Lower lobe of right lung (tissue), 1 donor: ENCODE data around the gene GNA12. TPM values are rescaled to one million over a fixed set of nuclear protein-coding genes. Genes with fewer than 3 reads are reported as not detected.

Experiments used
- total RNA-seq: library from RNA; stranded (reverse); fragmentation: NEBNext Ultra II Directional; extraction: Animal tissue kit (Norgen Biotek cat#: 25700); gene quantifications from one replicate; pipeline ENCODE4 v1.2.1, GENCODE V29; 2021
- donor health status: DM: no; HTN: yes; CAD: no; lungs with severe emphysema.

The GNA12 gene
- total RNA-seq, 1 donor from 2014 or later: 41.6 TPM

Other genes starting within 250 kb of the GNA12 start
- gene TTYH3, start 212.3 kb downstream of the GNA12 start, total RNA-seq: 51.7 TPM
- gene AMZ1, start 156.1 kb downstream of the GNA12 start, total RNA-seq: 0.47 TPM
- gene CARD11, start 199.6 kb upstream of the GNA12 start, total RNA-seq: 5.7 TPM